HEK293 (cell line): Measurements from ENCODE around the gene LIMA1.
"Not testable (repeated sequence)": the region's sequence is repeated elsewhere in the genome, so short reads cannot be mapped to it uniquely, and the experiment has no call there.

Source experiments
- CTCF ChIA-PET: fragments of 350-600 bp; formaldehyde crosslinking; extraction: SDS; loops from one replicate; lab custom pipeline; 2021; ENCODE audit warnings: antibody characterized with exemption; lab: Yijun Ruan, JAX
- POLR2A ChIA-PET: fragments of 300-600 bp; formaldehyde crosslinking; extraction: SDS; loops from one replicate; lab custom pipeline; 2020; ENCODE audit warnings: antibody characterized with exemption, inconsistent platforms; lab: Yijun Ruan, JAX
- H3K27ac ChIP-seq: fragments of 200-500 bp; sonication (Bioruptor generic); 2 replicates; pipeline ENCODE4 v1.5.1; 2014; ENCODE audit warnings: low read depth, low read length, control low read depth, inconsistent platforms; ENCODE audit errors: extremely low read depth
- H3K36me3 ChIP-seq, 2 experiments: fragments of 200-500 bp in 1 of 2; sonication (Bioruptor generic) in 1 of 2; 1 replicate in 1 of 2; 2 replicates in 1 of 2; pipeline ENCODE4 v1.5.1; 2014 to 2017; ENCODE audit warnings: inconsistent platforms in 2 of 2, low read length in 2 of 2; ENCODE audit not compliant: control insufficient read depth in 2 of 2, insufficient read depth in 1 of 2
- H3K4me1 ChIP-seq: fragments of 200-500 bp; sonication (Bioruptor generic); 2 replicates; pipeline ENCODE4 v1.5.1; 2014; ENCODE audit warnings: mild to moderate bottlenecking, low read length, inconsistent platforms; ENCODE audit not compliant: control insufficient read depth, insufficient read depth
- H3K4me3 ChIP-seq: 2 replicates; pipeline ENCODE4 v1.5.1; 2011; ENCODE audit warnings: low read depth, mild to moderate bottlenecking, control low read depth, low read length, moderate library complexity
- H3K9me3 ChIP-seq: fragments of 200-500 bp; sonication (Bioruptor generic); 2 replicates; pipeline ENCODE4 v1.5.1; 2014; ENCODE audit warnings: low read depth, low read length, inconsistent platforms; ENCODE audit not compliant: control insufficient read depth, insufficient read depth
- ATF2 ChIP-seq: fragments of 450-650 bp; formaldehyde crosslinking; IDR thresholded peaks from 2 replicates; pipeline ENCODE4 v1.5.1; 2016; ENCODE audit warnings: missing biosample characterization, missing genetic modification characterization, low read depth
- GLI4 ChIP-seq: fragments of 450-650 bp; formaldehyde crosslinking; IDR thresholded peaks from 2 replicates; pipeline ENCODE4 v1.5.1; 2016; ENCODE audit warnings: missing biosample characterization, missing genetic modification characterization
- KLF7 ChIP-seq: fragments of 450-650 bp; formaldehyde crosslinking; IDR thresholded peaks from 2 replicates; pipeline ENCODE4 v1.5.1; 2016; ENCODE audit warnings: missing biosample characterization, missing genetic modification characterization, borderline replicate concordance
- PRDM6 ChIP-seq: fragments of 450-650 bp; formaldehyde crosslinking; IDR thresholded peaks from 2 replicates; pipeline ENCODE4 v1.5.1; 2017; ENCODE audit warnings: missing biosample characterization, missing genetic modification characterization
- SCRT2 ChIP-seq: fragments of 450-650 bp; formaldehyde crosslinking; IDR thresholded peaks from 2 replicates; pipeline ENCODE4 v1.5.1; 2016; ENCODE audit warnings: missing biosample characterization, missing genetic modification characterization
- TCF7L2 ChIP-seq: IDR thresholded peaks from 2 replicates; pipeline ENCODE4 v1.6.1; 2011; ENCODE audit warnings: low read depth, mild to moderate bottlenecking, inconsistent platforms, low read length, moderate library complexity, borderline replicate concordance
- TSHZ1 ChIP-seq: fragments of 450-650 bp; formaldehyde crosslinking; IDR thresholded peaks from 2 replicates; pipeline ENCODE4 v1.5.1; 2016; ENCODE audit warnings: missing biosample characterization, missing genetic modification characterization, borderline replicate concordance
- ZNF138 ChIP-seq: fragments of 450-650 bp; formaldehyde crosslinking; IDR thresholded peaks from 2 replicates; pipeline ENCODE4 v1.5.1; 2016; ENCODE audit warnings: missing biosample characterization, missing genetic modification characterization, borderline replicate concordance
- ZNF211 ChIP-seq: fragments of 450-650 bp; formaldehyde crosslinking; IDR thresholded peaks from 2 replicates; pipeline ENCODE4 v1.5.1; 2016; ENCODE audit warnings: low read depth, missing biosample characterization, missing genetic modification characterization
- ZNF23 ChIP-seq: fragments of 450-650 bp; formaldehyde crosslinking; IDR thresholded peaks from 2 replicates; pipeline ENCODE4 v1.5.1; 2016; ENCODE audit warnings: missing biosample characterization, missing genetic modification characterization, borderline replicate concordance
- ZNF350 ChIP-seq: fragments of 450-650 bp; formaldehyde crosslinking; IDR thresholded peaks from 2 replicates; pipeline ENCODE4 v1.5.0; 2017; ENCODE audit warnings: missing biosample characterization, mild to moderate bottlenecking, missing genetic modification characterization
- ZNF488 ChIP-seq: fragments of 450-650 bp; formaldehyde crosslinking; IDR thresholded peaks from 2 replicates; pipeline ENCODE4 v1.5.1; 2016; ENCODE audit warnings: missing biosample characterization, missing genetic modification characterization
- ZNF514 ChIP-seq: fragments of 450-650 bp; formaldehyde crosslinking; IDR thresholded peaks from 2 replicates; pipeline ENCODE4 v1.5.1; 2016; ENCODE audit warnings: missing biosample characterization, missing genetic modification characterization
- ZNF626 ChIP-seq: fragments of 450-650 bp; sonication (Bioruptor Pico); formaldehyde crosslinking; IDR thresholded peaks from 2 replicates; pipeline ENCODE4 v1.5.1; 2018; ENCODE audit warnings: missing biosample characterization, missing genetic modification characterization, inconsistent platforms
- ZNF664 ChIP-seq: fragments of 450-650 bp; formaldehyde crosslinking; IDR thresholded peaks from 2 replicates; pipeline ENCODE4 v1.5.1; 2016; ENCODE audit warnings: missing biosample characterization, missing genetic modification characterization
- ZSCAN5A ChIP-seq: fragments of 450-650 bp; formaldehyde crosslinking; IDR thresholded peaks from 2 replicates; pipeline ENCODE4 v1.5.1; 2016; ENCODE audit warnings: missing biosample characterization, missing genetic modification characterization

LIMA1 gene

GRCh38 chr12:50248411-50248810 lies 34.9 kb downstream of the LIMA1 start:
- no peaks in the 10 kb centered on the region for H3K36me3 ChIP-seq
- no peaks in the 10 kb centered on the region for H3K9me3 ChIP-seq
- H3K27ac ChIP-seq = no peak overlapping the region
- TF ChIP-seq ZNF138 (tag by site-specific recombination) (no peak), ZNF626 (tag by site-specific recombination) (no peak), ZNF488 (tag by site-specific recombination) (no peak), ZNF350 (tag by site-specific recombination) (no peak), KLF7 (tag by site-specific recombination) (no peak), ZNF514 (tag by site-specific recombination) (no peak), ZNF664 (tag by site-specific recombination) (no peak), GLI4 (no peak), PRDM6 (tag by site-specific recombination) (no peak), ATF2 (no peak), TSHZ1 (tag by site-specific recombination) (no peak), ZSCAN5A (tag by site-specific recombination) (no peak), ZNF23 (tag by site-specific recombination) (no peak), ZNF211 (tag by site-specific recombination) (no peak), TCF7L2 (no peak)
- POLR2A ChIA-PET = interaction anchor here (1.7 to 1.8 kb wide), 2 partner anchors 12 to 34 kb away, joined by 3 to 5 read pairs; partner anchors contain the start of gene LIMA1
- peaks cover 3% of the 10 kb centered on the region for H3K4me1 ChIP-seq
- CTCF ChIA-PET = interaction anchor here (0.6 kb wide), 1 partner anchor 148 kb away, joined by 3 read pairs; no protein-coding TSS in a partner anchor
- H3K4me3 ChIP-seq = no peak overlapping the region

- ChIA-PET POLR2A (interaction anchor here (0.8 to 2.0 kb wide), 5 partner anchors 12 to 136 kb away, joined by 3 to 9 read pairs (median 4); partner anchors contain the start of genes CERS5 and LIMA1), CTCF (interaction anchor here (1.0 kb wide), 1 partner anchor 26 kb away, joined by 5 read pairs; no protein-coding TSS in a partner anchor)
- not testable (repeated sequence) for H3K4me1 ChIP-seq
Measured at GRCh38 chr12:50247665-50248064, 35.7 kb downstream of the LIMA1 start.

More at GRCh38 chr12:50247665-50248064, 35.7 kb downstream of the LIMA1 start:
- not testable (repeated sequence) for H3K36me3 ChIP-seq, H3K27ac ChIP-seq, H3K9me3 ChIP-seq, H3K4me3 ChIP-seq
- TF ChIP-seq SCRT2 (tag by site-specific recombination) = 0 out of 2 replicates have a peak, but pooled peaks have one; percentile 15
